Measurements from ENCODE around the gene MMP28. TPM values are rescaled to one million over a fixed set of nuclear protein-coding genes. Genes with fewer than 3 reads are reported as not detected.
A peak's percentile ranks its signal among the peaks of the same experiment; 100 is the strongest.

Gene MMP28
- polyA plus RNA-seq (ENCODE audit: insufficient read depth in 1 of 5, insufficient read length in 5 of 5, low replicate concordance in 1 of 5): 10 to 100 TPM in 1 of 5 donors, 1 to 10 TPM in 4; 7.6 to 10.5 (median 8.8) TPM
- long read RNA-seq, donor 1, partial matches to known transcripts: 0 of 6 reads
- long read RNA-seq, donor 1, other reads (novel, unspliced or antisense): 0 of 6 reads
- long read RNA-seq, donor 2, partial matches to known transcripts: 0 of 4 reads
- long read RNA-seq, donor 2, other reads (novel, unspliced or antisense): 0 of 4 reads
- long read RNA-seq, donor 3, transcript MMP28-203 (3 exons, 1,092 nt): major isoform, 5 of 9 reads
- long read RNA-seq, donor 3, partial matches to known transcripts: 0 of 9 reads
- long read RNA-seq, donor 3, other reads (novel, unspliced or antisense): 0 of 9 reads
- long read RNA-seq, donor 4, partial matches to known transcripts: 0 of 1 reads
- long read RNA-seq, donor 4, other reads (novel, unspliced or antisense): 0 of 1 reads
- long read RNA-seq, donor 5, partial matches to known transcripts: 0 of 4 reads
- long read RNA-seq, donor 5, other reads (novel, unspliced or antisense): 0 of 4 reads
- long read RNA-seq, donor 6, partial matches to known transcripts: 0 of 7 reads
- long read RNA-seq, donor 6, other reads (novel, unspliced or antisense): 0 of 7 reads
- long read RNA-seq, donor 7, partial matches to known transcripts: 0 of 6 reads
- long read RNA-seq, donor 7, other reads (novel, unspliced or antisense): 0 of 6 reads
- long read RNA-seq, donor 8, partial matches to known transcripts: 0 of 4 reads
- long read RNA-seq, donor 8, other reads (novel, unspliced or antisense): 0 of 4 reads

DNA sequence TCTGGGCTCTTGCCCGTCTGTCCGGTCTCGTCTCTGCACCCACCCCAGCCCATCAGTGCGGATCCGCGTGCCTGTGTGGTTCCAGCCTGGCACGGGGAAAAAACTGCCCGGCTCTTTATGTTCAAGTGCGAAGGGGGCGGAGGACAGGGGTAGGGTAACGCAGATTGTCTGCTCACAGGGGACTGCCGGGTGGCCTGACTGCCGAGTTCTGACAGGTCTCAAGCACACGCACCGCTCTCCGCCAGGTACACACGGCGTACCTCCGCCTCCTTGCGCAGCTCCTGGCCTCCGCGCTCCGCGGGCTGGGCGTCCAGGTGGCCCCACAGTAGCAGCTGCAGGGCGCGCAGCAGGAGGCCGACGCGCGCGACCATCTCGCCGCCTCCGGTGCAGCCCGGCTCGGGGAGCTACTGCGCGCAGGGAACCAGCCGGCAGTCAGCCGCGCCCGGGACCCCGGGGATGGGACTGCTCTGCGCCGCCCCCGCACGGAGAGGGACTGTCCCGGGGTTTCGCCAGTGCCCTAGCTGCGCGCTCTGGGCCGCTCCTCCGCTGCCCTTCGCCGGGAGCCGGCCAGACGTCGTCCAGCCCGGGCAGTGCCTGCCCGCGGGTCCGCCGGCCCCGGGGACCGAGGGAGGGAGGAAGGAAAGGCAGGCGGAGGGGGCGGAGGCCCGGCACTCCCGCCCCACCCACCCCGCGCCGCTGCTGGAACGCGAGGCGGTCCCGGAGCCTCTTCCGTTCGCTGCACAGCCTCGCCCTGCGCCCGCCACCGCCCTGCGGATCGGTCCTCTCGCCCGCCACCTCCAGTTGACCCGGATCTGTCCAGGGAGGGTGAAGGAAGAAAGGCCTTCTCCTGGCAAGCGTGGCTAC is at the start of gene MMP28:
Gene MMP28, minus strand, starts transcription at position 635 of the 864 bp plus-strand sequence. Its CDS starts 264 bp downstream, at position 371.
- no peak for DNase-seq

DNA sequence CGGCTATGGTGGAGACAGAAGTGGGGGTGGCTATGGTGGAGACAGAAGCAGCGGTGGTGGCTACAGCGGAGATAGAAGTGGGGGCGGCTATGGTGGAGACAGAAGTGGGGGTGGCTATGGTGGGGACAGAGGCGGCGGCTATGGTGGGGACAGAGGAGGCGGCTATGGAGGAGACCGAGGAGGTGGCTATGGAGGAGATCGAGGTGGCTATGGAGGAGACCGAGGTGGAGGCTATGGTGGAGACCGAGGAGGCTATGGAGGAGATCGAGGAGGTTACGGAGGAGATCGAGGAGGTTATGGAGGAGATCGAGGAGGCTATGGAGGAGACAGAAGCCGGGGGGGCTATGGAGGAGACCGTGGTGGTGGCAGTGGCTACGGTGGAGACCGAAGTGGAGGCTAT is 49.1 kb upstream of the MMP28 start:
- no peak for DNase-seq

GRCh38 chr17:35843698-35844097 is 48.3 kb upstream of the MMP28 start:
- DNase-seq: no peak

- no peak for DNase-seq
Observed at GRCh38 chr17:35842239-35842638, 46.8 kb upstream of the MMP28 start.

DNA sequence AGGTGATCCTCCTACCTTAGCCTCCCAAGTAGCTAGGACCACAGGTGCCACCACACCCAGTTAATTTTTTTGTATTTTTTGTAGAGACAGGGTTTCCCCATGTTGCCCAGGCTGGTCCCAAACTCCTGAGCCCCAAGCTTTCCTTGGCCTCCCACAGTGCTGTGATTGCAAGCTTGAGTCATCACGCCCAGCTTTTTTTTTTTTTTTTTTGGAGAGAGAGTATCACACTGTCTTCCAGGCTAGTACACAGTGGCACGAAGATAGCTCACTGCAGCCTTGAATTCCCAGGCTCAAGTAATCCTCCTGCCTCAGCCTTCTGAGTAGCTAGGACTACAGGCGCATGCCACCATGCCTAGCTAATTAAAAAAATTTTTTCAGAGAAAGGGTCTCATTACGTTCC is 46.1 kb upstream of the MMP28 start:
- DNase-seq: no peak

DNA sequence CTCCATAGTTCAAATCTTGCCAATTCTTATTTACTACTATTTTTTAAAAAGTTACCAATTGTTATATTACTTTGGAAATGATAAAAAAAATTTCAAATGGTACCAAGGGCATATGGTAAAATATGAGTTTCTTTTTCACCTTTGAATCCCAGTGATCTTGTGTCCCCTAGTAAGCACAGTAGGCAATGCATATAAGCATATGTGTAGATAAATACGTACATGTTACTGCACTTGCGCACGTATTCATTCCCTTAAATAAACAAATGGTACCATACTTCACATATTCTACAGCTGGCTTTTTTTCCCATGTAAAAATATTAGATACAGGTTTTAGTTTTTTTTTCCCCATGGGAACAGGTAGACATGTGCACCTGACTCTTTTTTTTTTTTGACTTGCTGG is 45.7 kb upstream of the MMP28 start:
- DNase-seq: no peak

DNA sequence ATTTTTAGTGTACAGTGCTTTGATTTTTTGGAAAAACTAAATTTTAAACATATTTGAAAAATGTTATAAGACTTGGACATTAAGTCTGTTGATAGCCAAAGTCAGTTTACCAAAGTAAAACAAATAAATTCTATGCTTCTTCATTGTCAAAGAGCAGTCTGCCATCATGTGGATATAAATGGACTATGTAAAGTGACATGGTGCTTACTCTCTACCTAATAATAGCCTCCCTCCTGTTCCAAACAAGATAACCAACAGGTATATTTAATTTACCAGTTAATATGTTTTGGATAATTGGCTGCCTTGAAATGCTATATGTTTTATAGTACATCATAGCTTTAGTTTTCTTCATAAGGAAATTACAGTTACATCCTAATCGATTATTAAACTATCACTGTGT is 29.8 kb upstream of the MMP28 start:
- no peak for DNase-seq

DNA sequence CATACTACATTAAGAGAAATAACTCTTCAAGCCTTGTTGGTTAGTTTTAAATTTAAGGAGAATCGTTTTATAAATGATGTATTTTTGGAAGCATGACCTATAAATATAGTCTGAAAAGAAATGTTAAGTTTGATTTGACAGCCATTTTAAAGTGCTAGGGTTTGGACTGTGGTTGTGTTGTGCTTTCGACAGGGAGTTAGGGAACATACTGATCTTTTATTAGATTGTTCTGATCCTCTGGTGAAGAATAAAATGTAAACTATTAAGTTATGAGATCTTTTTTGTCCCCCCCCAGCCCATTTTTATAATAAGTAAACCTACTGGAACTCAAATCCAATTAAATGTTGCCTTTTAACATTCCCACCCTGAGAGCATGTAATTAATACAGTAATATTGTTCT is 25.9 kb upstream of the MMP28 start:
- no peak for DNase-seq

DNA sequence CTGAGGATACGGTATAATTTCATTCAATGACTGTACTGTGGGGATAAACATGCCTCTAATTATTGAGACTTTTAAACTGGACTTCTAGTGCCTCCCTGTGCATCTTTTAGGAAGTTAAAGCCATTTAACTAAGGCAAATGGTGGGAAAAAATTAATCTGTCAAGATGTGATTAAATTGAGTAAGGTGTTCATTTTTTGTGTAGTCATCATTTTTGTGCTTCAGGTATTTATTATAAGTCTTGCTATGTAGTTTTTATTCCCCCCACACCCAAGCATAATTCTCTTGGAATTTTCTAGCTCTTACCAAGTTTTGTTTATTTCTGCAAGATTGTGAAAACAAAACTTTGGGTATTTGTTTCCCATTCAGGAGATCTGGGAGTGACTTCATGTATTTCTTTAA is 24.0 kb upstream of the MMP28 start:
- no peak for DNase-seq

DNA sequence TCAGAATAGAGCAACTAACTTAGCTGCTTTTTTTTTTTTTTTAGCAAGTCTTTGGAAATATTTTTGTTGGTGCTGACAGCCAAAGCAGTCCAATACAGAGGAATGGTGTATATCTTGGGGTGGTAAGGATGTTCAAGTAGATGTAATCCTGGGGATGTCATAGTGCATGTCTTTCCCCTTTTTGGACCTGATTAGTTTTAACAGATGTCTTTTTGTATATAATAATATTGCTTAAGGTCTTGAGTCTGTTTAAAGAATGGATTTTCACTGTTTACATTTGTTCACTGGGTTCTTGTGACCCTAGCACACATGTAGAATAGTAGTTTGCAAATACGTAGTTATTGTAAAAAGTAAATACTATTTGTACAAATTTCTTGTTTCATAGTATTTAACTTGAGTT is 21.8 kb upstream of the MMP28 start:
- DNase-seq: no peak

DNA sequence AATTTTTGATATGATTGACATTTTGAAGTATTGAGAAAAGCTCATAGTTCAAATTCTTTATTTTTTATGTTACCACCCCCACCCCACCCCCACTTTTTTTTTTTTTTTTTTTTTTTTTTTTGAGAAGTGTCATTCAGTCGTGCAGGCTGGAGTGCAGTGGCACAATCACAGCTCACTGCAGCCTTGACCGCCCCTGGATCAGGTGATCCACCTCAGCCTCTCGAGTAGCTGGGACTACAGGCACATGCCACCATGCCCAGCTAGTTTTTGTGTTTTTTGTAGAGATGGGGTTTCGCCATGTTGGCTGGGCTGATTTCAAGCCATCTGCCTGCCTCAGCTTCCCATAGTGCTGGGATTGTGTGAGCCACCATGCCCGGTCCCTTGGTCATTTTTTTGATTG is 21.3 kb upstream of the MMP28 start:
- DNase-seq: no peak

DNA sequence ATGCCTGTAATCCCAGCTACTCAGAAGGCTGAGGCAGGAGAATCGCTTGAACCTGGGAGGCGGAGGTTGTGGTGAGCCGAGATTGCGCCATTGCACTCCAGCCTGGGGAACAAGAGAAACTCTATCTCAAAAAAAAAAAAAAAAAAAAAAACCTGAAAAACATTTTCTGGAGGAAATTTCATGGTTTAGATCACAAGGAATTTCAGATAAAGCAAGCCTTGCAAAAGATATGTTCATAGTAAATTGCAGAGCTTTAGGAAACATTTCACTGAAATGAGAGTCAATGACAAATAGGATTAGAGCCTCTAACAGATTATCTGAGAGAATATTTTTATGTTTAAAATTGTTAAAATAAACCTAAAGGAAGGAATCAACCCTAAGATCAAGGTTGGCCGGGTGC is 17.0 kb upstream of the MMP28 start:
- DNase-seq: no peak

DNA sequence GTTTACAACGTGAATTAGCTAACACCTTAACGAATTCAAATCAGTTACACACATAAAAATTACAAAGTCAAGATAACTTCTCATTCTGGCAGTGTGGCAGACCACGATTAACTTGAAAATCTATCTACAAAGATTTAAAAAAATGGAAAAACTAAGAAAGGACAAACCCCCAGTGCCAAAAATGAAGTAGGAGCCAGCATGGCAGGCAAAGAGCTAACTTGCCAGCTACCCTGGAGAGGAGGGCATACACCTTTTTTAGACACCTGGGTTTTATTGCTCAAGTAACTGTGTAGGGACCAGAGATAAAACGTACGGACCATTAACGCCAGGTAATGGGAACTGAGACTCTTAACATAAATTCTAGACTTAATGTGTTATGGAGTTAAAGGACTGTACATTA is 16.3 kb upstream of the MMP28 start:
- DNase-seq: no peak

GRCh38 chr17:35809855-35810461 is 14.5 kb upstream of the MMP28 start:
- no peak for DNase-seq

GRCh38 chr17:35808962-35809854 is 13.8 kb upstream of the MMP28 start, which contains the start of gene TAF15:
Gene TAF15 (plus strand): TSS chr17:35809484. CDS start chr17:35809570, 86 bp downstream.
- peak; percentile 96 for DNase-seq

- no peak for DNase-seq
Observed at GRCh38 chr17:35808240-35808961, 13.0 kb upstream of the MMP28 start.

DNA sequence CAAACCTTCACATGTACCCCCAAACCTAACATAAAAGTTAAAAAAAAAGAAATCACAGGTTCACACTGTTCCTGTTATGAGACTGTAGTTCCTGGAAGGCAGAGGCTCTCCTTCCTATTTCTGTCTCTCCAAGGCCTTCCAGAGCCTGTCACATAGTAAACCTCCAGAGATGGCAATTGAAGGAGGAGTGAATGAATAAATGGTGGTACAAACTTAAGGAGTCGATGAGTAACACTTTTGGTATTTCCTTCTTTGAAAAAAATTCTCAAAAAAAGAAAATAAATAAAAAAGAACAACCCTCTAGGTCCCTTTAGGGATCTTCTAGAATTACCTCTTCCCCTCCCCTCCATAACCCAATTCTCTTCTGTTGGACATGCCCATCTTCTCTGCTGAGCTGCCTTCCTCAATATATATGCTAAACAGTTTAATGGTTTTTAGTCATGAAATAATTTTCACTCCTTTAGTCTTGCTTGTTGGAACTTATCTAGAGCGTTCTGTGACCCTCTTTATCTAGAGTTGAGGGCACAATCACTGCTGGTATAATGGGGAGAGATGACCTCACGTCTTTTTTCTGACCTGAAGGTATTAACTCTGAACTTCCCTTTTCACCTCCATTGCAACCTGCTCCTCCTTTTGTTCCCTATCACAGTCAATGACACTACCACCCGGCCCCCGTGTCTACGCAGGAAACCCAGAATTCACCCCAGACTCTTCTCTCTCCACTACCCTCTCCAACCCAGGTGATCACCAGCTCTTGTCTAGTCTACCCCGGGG is 12.1 kb upstream of the MMP28 start:
- DNase-seq: no peak

GRCh38 chr17:35804658-35805192 is 9.3 kb upstream of the MMP28 start:
- DNase-seq: peak; percentile 63 to 76

Measured in right lung (tissue), 10 donors.